Measurements from ENCODE around the gene HOXA2.

DNA sequence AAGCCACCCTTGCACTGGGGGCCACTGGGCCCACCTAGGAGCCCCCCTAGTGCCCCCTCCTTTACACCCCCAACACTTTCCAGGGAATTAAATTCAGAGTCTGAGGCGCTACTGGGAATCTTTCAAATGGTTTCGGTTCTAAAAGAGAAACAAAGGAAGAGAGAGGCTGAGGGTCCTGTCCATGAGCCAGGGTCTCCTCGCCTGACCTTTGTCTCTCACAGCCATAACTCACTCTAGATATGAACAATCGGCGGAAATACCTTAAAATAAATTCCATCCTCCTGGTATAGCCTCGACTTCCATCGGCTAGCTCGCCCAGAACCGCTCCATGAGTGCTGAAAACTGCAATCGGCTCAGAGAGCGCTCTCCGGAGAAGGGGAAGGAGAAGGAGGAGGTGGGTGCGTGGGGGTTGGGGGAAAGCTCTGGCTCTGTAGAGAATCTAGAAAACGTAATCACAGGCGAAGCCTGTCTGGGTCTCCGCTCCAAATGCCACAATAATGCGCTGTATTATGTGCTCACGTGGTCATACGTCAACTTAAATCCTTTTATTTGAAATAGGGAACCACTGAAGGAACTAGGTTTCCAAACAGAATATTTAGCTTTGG is 15.5 kb upstream of the HOXA2 start:
- TF ChIP-seq, protein P1, sequence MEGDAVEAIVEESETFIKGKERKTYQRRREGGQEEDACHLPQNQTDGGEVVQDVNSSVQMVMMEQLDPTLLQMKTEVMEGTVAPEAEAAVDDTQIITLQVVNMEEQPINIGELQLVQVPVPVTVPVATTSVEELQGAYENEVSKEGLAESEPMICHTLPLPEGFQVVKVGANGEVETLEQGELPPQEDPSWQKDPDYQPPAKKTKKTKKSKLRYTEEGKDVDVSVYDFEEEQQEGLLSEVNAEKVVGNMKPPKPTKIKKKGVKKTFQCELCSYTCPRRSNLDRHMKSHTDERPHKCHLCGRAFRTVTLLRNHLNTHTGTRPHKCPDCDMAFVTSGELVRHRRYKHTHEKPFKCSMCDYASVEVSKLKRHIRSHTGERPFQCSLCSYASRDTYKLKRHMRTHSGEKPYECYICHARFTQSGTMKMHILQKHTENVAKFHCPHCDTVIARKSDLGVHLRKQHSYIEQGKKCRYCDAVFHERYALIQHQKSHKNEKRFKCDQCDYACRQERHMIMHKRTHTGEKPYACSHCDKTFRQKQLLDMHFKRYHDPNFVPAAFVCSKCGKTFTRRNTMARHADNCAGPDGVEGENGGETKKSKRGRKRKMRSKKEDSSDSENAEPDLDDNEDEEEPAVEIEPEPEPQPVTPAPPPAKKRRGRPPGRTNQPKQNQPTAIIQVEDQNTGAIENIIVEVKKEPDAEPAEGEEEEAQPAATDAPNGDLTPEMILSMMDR (IDR thresholded peaks at IDR 0.05; ENCODE audit: insufficient read depth, low read length, poor library complexity, severe bottlenecking) = no peak
- no peak for TF ChIP-seq EZH2phosphoT487 (conservative IDR thresholded peaks at IDR 0.05; ENCODE audit: low read length)

Measured in SU-DHL-6 (cell line).